Right forelimb (tissue), 1 donor: ENCODE results near the gene CETN3.
"Not testable (repeated sequence)": the region's sequence is repeated elsewhere in the genome, so short reads cannot be mapped to it uniquely, and the experiment has no call there.

ENCODE experiments used
- DNase-seq: peaks from one replicate; pipeline ENCODE4 v3.0.0-alpha.2; 2018

Gene CETN3

DNA sequence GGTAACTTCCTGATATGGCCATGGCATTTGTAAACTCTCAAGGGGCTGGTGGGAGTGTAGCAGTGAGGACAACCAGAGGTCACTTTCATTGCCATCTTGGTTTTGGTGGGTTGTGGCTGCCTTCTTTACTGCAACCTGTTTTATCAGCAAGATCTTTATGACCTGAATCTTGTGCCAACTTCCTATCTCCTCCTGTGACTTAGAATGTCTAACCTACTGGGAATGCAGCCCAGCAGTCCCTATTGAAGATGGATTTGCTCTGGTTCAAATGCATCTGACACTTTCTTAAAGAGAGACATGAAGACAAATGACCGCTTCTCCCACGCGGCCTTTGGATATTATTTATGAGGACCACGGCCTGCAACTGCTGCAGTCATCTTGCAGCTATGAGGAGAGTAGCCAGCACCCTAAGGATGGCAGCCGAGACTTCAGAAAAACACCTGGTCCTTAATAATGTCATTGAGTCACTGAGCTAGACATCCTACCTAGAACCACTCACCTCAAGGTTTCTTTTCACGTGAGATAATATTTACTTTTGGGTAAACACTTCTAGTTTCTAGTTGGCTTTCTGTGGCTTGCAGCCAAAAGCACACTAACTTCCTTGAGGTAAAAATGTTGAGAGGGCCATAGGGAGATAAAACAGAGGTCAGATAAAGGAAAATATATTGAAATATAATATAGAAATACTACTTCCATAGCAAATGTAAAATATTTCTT, 28.2 kb downstream of the CETN3 start:
- DNase-seq: no peak

DNA sequence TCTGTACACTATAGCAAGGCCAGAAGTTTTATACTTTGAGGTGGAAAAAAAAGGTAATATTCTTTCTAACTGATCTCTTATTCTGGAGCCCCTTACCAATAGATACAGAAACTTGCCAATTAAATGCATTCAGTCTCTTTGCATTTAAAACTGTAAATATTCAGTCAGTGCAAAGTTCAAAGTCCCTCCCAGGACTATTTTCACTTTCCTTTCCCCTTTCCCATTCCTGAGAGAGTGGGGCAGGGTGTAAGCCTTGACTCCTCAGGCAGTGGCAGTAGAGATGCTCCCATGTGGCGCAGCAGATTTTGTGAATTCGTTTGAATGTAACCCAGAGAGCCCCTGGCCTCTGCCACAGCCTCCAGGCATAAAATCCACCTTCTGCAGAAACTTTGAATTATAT, 29.9 kb downstream of the CETN3 start:
- no peak for DNase-seq

DNA sequence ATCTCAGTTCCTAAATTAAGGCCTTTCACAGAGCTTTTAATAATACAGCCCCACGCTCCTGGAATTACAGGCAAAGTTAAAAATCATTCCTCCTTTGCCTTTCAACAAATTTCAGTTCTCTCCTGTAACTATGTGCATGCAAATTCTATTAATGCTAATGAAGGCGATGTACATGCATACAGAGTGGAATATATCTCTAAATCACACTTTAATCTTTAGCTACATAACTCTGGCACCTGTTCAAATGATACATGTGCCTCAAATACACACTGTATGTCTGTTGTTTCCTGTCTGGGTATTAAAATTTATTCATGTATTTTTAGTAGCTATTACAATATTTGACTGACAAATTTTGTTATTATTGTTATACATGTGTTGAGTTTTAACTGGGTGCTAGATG, 30.8 kb downstream of the CETN3 start:
- no peak for DNase-seq

DNA sequence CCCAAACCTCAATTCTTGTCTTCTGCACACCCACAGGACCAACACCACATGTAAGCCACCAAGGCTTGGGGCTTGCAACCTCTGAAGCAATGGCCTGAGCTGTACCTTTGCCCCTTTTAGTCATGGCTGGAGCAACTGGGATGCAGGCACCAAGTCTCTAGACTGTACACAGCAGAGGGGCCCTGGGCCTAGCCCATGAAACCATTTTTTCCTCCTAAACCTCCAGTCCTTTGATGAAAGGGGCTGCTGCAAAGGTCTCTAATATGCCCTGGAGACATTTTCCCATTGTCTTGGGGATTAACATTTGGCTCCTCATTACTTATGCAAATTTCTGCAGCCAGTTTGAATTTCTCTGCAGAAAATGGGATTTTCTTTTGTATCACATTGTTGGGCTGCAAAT, 38.3 kb downstream of the CETN3 start:
- not testable (repeated sequence) for DNase-seq

DNA sequence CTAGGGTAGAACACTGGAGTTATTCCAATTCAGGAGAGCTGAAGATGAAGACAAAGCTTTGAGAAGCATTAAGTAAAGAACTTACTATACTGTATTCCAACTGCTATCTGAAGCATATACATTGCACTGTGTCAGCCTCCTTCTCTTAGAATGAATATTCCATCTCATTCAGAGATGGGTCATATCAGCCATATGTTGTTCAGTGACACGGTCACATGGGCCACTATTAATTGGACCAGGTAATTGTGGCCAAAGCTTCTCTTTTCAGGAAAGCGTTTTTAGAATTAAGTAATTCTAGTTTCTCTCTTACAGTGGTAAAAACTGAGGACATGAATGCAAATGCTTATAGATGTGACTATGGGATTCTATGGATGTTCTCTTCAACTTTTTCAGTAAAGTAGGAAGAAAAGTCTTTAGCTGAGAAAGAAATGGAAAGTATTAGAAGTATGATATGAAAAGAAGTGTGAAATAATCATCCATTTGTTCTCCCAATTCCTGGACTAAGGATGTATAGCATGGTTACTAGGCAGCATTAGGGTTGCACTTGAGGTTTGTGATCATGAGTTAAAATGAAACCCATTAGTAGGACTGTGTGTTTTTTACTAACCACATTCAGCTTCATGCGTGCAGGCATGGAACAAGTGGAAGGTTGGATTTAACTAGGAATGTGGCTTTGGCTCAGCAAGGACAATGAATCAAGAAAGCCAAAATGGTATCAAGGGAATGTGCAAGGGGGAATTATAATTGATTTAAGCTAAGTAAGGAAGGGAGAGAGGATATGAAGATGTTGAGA, 40.9 kb downstream of the CETN3 start:
- no peak for DNase-seq

DNA sequence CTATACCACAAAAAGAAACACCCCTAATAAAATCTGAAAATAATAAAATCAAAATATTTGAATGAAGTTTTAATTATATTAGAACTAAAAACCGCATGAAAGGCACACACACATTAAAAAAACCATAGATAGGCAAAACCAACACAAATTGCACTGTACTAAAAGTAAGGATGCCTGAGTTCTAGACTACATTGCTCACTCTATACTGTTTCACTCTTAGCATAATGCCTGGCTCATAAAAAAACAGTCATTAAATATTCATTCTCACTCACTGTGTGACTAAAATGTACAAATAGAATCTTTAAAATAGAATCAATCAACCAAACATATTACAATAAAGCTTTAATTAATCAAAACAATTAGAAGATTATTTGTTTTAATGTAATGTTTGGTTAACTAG, 41.7 kb downstream of the CETN3 start:
- no peak for DNase-seq

DNA sequence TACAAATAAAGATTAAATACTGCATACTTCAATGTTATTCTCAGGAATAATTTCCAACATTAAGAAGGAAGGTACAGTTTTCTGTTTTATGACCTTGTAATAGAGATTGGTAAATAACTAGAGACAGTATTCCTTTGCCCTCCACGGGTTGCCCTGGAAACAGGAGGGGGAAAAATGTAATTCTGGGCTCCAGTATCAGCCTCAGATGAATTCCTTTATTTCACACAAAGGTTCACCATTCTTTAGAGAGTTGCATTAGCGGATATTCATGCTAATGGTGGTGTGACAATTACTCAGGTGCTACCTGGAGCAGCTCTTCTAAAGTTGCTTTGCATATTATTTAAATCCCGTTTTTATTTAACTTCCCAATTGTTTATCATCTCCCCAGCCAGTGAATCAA, 42.6 kb downstream of the CETN3 start:
- DNase-seq: no peak

DNA sequence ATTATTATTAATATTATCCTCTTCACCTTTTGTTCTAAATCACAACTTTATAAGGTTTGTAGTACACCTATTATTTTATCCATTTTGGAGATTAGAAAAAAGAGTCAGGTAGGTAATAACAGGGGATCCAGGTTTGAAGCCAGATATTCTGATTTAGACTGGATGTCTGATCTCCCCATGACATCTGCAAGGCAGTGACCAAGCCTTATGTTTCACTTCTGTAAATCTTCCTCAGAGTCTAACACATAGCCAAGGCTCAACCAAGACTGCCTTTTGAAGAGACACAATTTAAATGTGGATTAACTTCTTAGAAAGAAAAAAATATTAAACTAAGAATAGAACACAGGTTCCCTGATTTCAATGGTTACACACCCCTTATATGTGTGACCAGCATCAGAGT, 44.2 kb downstream of the CETN3 start:
- DNase-seq: no peak

DNA sequence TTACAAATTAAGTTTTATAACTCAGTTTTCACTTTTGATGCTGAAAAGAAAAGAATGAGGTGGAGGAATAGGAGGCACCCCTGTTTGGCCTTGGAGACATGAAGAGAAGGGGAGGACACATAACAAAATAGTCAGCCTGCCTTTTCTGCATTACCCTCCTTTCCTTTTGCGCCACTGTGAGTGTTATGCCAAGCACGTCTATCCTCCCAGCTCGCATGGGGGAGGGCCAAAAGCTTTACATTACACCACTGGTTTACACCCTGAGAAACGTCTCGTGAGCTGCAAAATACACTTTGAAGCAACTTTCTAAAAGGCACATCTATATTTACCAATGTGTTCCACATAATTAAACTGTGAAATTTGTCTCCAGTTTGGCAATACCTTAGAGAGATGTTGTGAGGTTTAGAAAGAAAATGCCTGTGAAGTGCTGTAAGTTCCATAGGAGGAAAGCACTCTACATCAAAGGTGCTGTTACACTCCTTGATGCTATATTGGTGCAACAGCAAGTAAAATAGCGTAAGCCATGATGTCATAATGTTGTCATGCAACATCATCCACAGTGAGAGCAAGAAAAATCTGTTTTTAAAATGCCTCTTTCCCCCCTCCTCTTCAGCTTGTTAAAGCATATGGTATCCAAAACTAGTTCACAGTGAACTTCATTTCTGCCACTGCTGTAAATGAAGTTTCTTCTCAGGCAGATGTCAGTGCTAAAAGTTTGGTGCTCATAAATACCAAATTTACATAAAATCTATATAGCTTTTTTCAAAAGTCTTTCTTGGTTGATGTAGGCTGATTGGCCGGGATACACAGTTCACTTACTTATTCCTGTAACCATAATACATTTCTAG, 50.3 kb downstream of the CETN3 start:
- no peak for DNase-seq

DNA sequence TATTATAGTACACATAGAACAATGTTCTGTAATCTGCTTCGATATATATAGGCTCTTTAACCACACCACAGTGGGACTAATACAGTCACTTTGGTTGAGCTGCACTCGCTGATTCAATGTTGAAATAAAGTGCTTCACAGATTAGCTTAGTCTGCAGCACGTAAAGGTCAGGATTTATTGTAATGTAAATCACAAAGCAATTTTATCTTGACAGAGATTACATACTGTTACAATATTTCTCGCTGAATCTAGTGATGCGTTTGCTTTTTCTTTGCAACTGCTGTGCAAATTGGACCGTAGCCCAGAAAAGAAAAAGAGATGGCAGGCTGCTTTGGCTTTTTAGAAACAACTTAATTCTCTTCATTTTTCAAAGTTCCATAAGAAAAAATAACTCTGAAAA, 52.9 kb downstream of the CETN3 start:
- DNase-seq: no peak

DNA sequence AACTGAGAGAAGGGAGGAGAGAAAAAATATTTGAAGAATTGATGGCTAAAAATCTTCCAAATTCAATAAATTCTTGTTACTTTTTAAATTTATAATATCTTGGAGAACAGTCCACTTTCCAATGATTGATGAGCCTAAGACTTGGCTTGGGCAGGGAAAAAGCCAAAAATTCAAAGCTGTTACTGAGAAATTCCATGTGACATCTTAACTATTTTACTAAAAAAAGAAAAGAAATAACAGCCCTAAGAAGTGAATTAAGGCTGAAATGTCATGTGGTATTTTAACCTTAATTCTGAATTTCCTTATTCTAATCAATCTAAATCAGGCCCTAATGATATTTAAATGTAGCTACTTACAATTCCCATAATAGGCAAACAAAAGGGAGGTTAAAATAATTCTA, 53.4 kb downstream of the CETN3 start:
- no peak for DNase-seq

DNA sequence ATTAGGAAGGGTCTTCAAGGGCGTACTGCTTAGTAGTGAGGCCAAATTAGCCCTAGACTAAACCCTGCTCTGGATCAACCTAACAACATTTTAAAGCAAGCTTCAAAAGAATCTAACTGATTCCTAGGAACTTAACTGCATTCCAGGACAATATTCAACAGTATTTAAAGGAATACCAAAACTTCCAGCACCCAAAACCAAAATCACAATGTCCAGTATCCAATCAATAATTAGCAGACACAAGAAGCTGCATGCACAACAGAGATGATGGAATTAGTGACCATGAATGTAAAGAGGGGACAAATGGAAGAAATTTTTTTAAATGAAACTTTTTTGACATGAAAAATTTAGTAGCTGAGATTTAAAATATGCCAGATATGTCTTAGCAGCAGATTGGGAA, 53.9 kb downstream of the CETN3 start:
- DNase-seq: no peak

DNA sequence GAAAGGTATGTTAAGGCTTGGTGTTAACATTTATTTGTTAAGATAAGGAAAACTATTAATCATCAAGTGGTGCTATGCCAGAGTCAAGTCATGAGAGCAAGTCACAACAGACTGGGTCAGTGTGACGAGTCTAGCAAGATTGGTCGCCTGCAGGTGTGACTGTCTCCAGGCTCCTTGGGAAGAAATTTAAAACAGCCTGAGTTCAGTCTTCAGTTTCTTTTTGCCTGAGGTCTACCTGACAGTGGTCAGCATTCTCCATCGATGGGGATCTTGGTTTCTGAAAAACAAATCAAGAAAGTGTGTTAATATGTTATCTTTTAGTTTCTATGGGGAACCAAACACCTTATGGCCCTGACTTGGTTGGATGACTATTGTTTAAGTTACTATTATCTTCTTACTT, 56.3 kb downstream of the CETN3 start:
- DNase-seq: no peak

DNA sequence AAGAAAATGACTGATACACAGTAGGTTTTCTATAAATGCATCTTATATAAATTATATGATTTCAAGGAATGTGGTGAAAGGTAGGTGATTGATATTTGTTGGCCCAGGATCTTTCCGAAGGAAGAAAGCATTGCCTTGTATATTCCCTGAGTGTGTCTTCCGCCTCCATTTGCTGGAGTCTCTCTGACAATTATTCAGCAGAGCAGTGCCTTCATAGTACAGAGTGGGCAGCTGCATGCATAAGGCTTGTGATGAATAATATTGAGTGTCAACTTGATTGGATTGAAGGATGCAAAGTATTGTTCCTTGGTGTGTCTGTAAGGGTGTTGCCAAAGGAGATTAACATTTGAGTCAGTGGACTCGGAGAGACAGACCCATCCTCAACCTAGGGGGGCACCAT, 58.5 kb downstream of the CETN3 start:
- DNase-seq: no peak

DNA sequence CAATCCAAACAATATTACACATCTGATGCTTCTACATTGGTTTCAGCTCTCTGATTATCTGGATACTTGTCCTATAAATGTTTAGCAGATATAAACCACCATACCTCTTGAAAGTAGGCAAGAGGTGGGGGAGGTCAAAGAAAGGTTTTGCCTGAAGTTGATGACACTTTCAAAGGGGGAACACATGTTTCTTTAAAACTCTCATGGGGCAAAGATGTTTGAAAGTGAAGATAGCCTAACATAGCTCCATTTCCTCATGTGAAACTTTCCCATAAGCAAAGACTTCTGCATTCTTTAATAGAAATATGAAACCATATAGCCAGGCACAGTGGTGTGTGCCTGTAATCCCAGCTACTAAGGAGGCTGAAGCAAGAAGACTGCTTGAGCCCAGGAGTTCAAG, 62.1 kb downstream of the CETN3 start:
- DNase-seq: no peak

DNA sequence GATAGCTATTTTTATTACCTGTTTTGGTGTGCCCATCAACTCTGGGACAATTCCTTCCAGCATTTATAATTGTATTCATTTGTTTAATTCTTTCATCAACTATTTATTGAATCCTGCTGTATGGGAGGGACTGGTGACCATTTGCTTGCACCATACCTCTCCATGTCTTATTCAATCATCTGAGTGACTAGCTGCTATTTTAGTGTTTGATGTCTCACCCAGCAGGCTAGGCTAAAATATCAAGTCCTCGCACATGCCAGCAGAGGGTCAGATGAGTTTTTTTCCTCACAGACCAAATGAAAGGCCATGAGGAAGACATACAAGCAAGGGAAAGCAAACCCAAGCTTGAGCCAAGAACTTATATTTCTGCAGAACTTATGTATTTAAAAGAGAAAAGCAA, 63.9 kb downstream of the CETN3 start:
- no peak for DNase-seq

DNA sequence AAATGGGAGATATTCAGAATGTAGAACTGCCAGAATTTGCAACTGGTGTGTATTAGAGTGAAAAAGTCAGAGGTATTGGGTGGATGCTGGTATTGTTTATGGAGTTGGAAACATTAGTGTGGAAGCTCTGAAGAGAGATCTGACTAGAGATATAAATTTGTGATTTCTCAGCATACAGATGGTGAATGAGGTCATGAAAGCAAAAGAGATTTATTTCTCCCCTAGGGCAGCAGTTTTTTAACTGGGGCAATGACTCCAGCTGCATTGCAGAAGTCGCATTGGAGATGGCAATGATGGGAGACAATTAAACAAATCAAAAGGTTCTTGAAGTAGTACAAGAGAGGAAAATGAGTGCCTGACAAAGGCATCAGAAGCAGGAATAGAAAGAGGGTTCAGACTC, 64.9 kb downstream of the CETN3 start:
- no peak for DNase-seq

DNA sequence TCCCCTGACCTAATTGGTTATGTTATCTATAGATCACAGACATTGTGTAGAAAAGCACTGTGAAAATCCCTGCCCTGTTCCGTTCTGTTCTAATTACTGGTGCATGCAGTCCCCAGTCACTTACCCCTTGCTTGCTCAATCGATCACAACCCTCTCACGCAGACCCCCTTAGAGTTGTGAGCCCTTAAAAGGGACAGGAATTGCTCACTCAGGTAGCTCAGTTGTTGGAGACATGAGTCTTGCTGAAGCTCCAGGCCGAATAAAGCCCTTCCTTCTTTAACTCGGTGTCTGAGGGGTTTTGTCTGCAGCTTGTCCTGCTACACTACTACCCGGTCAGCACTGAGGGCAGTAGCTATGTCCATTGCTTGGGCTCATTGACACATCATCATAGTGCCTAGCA, 65.8 kb downstream of the CETN3 start:
- DNase-seq: not testable (repeated sequence)

DNA sequence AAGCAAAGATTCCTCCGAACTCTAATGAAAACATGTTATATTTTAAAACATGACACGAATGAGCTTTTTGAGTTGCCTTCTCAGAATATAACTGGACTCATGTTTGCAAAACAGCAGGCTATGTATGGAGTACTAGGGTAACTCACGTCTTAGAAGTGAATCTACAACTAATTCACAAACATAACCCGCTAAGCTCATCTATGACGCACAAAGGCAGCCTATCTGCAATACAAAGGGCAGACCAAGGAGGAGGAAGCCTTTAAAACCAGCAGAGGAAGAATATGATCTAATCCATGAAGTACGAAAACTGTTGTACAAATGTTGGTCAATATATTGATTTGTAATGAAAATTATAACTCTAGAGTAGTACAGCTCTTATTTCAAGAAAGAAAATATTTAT, 67.0 kb downstream of the CETN3 start:
- no peak for DNase-seq
